Upper lobe of left lung (tissue), 6 donors: ENCODE results near the gene GOLPH3. TPM values are rescaled to one million over a fixed set of nuclear protein-coding genes. Genes with fewer than 3 reads are reported as not detected.

ENCODE experiments used
- ATAC-seq, 2 donors: fragments of 200-7000 bp; cut with Tn5 transposase; one replicate each; pipeline ENCODE4 v1.9.1; 2022; ENCODE audit warnings: mild to moderate bottlenecking in 2 of 2, moderate library complexity in 2 of 2; ENCODE audit not compliant: low FRiP score in 2 of 2
- DNase-seq, 2 donors: peaks; one replicate each; pipeline ENCODE4 v3.0.0-alpha.2; 2019 to 2020
- H3K27ac ChIP-seq, 4 donors: fragments of 200-600 bp; sonication (generic); one replicate each; pipeline ENCODE4 v1.5.1; 2016 to 2019
- H3K27me3 ChIP-seq, 4 donors: fragments of 200-600 bp; sonication (generic); one replicate each; pipeline ENCODE4 v1.5.1; 2017 to 2019
- H3K36me3 ChIP-seq, 4 donors: fragments of 200-600 bp; sonication (generic); one replicate each; pipeline ENCODE4 v1.5.1; 2016 to 2019
- H3K4me1 ChIP-seq, 4 donors: fragments of 200-600 bp; sonication (generic); one replicate each; pipeline ENCODE4 v1.5.1; 2018 to 2019
- H3K4me3 ChIP-seq, 4 donors: fragments of 200-600 bp; sonication (generic); one replicate each; pipeline ENCODE4 v1.5.1; 2017 to 2019; ENCODE audit warnings: mild to moderate bottlenecking in 2 of 4, moderate library complexity in 1 of 4
- H3K9me3 ChIP-seq, 4 donors: fragments of 200-600 bp; sonication (generic); one replicate each; pipeline ENCODE4 v1.5.1; 2018 to 2019
- EP300 ChIP-seq, 4 donors: sonication (generic); formaldehyde crosslinking; IDR thresholded peaks; one replicate each; pipeline ENCODE4 v1.5.1; 2017; ENCODE audit warnings: antibody characterized with exemption in 4 of 4, control low read depth in 2 of 4
- POLR2A ChIP-seq, 4 donors: fragments of 450-650 bp; IDR thresholded peaks; one replicate each; pipeline ENCODE4 v1.5.1; 2016 to 2017; ENCODE audit warnings: antibody characterized with exemption in 4 of 4, mild to moderate bottlenecking in 2 of 4
- POLR2AphosphoS5 ChIP-seq, 2 donors: sonication (generic); formaldehyde crosslinking; IDR thresholded peaks; one replicate each; pipeline ENCODE4 v1.5.1; 2017; ENCODE audit warnings: antibody characterized with exemption in 2 of 2
- WGBS, 2 donors: methylation state at CpG; one replicate each; pipeline ENCODE4 v1.1.5; 2017 to 2018; 5-methylcytosine and 5-hydroxymethylcytosine counted together
- total RNA-seq, 6 donors: library from RNA; depleted of rRNA in 4 of 6; stranded (reverse); fragments of >200 nt in 4 of 6; gene quantifications; one replicate each; pipeline versions ENCODE4 v1.1.0 to v1.2.1, GENCODE V29; 2016 to 2021
- TF ChIP-seq, protein P1 (sequence below), 6 experiments: fragments of 450-650 bp in 4 of 6; fragments of 200-600 bp in 2 of 6; sonication (generic) in 2 of 6; IDR thresholded peaks; one replicate each; pipeline ENCODE4 v1.5.1; 2016 to 2019; ENCODE audit warnings: antibody characterized with exemption in 6 of 6
- donor health status: DM: no; HTN: no; CAD: no; lungs with moderate emphysema.
- donor health status: DM: no; HTN: yes; CAD: no; lungs with severe emphysema.

GOLPH3 gene
- total RNA-seq, 6 donors from 2014 or later: 90.1 to 127 (median 123) TPM

DNA sequence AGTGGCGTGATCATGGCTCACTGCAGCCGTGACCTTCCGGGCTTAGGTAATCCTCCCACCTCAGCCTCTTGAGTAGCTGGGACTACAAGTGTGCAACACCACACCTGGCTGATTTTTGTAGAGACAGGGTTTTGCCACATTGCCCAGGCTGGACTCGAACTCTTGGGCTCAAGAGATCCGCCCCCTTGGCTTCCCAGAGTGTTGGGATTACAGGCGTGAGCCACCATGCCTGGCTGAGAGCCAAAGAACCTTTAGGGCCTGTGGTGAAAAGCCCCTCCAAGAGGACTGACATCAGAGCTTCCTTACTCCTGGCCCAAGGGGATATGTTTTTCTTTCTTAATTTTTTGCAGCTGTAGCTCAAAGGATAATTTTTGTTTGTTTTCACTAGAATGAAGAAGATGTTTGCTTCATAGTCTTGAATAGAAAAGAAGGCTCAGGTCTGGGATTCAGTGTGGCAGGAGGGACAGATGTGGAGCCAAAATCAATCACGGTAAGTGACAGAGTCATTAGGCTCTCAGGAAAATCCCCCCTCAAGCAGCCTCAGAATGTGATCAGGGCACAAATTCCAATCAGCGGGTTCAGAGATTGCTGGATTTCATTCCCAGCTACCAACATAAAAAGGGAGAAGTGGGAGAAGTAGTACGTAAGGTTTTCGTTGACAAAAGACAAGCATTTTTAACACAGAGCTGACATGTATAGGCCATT lies 77.1 kb downstream of the GOLPH3 start:
- H3K36me3 ChIP-seq: peaks cover 0 to 50% (median 13%) of the 10 kb centered on the region in 4 donors
- TF ChIP-seq, protein P1, sequence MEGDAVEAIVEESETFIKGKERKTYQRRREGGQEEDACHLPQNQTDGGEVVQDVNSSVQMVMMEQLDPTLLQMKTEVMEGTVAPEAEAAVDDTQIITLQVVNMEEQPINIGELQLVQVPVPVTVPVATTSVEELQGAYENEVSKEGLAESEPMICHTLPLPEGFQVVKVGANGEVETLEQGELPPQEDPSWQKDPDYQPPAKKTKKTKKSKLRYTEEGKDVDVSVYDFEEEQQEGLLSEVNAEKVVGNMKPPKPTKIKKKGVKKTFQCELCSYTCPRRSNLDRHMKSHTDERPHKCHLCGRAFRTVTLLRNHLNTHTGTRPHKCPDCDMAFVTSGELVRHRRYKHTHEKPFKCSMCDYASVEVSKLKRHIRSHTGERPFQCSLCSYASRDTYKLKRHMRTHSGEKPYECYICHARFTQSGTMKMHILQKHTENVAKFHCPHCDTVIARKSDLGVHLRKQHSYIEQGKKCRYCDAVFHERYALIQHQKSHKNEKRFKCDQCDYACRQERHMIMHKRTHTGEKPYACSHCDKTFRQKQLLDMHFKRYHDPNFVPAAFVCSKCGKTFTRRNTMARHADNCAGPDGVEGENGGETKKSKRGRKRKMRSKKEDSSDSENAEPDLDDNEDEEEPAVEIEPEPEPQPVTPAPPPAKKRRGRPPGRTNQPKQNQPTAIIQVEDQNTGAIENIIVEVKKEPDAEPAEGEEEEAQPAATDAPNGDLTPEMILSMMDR (IDR thresholded peaks at IDR 0.05): no peak
- TF ChIP-seq POLR2AphosphoS5 (IDR thresholded peaks at IDR 0.05) (no peak), POLR2A (IDR thresholded peaks at IDR 0.05) (no peak), EP300 (IDR thresholded peaks at IDR 0.05) (no peak)
- no peak overlapping the region for H3K4me3 ChIP-seq
- no peaks in the 10 kb centered on the region for H3K9me3 ChIP-seq
- ATAC-seq: no peak
- DNase-seq: no peak
- peaks cover 0 to 28% (median 4%) of the 10 kb centered on the region in 4 donors for H3K4me1 ChIP-seq
- 93 to 96% methylated on average over 9 to 10 of the region's 10 CpGs for WGBS, 2 donors
- H3K27ac ChIP-seq: peak overlapping the region in 2 of 4 donors; percentile 59 to 74
- H3K27me3 ChIP-seq: no peaks in the 10 kb centered on the region

DNA sequence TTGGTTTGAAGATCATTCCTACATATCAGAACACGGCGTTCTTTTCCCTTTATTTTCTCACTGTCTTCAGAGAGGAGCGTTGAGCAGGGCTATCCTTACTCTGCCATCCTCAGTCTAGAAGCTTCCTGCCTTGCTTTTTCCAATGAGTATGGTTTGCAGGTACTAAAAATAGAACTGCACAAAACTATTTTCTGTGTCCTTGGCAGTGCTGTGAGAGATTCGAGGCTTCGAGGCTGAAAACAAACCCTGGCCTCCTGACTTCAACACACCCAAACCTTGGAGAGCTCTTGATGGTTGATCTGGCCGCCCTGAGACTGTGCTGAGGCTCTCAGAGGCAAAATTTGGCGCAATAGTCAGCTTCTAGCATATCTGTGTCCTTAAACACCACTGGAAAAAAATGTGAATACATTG lies 78.9 kb downstream of the GOLPH3 start:
- peak; percentile 38 to 42 for ATAC-seq
- H3K27ac ChIP-seq: peak overlapping the region; percentile 34 to 72 (median 45)

DNA sequence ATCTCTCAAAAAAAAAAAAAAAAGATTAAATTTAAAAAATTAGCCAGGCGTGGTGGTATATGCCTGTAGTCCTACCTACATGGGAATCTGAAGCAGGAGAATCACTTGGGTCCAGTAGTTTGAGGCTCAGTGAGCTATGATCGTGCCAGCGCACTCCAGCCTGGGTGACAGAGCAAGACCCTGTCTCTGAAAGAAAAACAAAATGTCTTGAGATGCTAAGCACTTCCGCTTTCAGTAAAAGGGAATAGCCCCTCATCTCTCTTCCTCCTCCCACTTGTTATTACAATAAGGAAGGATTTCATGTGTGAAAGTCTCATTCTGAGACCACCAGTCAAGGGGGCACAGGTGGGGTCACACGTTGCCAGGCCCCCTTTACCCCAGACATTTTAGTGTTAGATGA lies 79.4 kb downstream of the GOLPH3 start:
- DNase-seq: no peak
- H3K4me3 ChIP-seq: no peak overlapping the region
- no peaks in the 10 kb centered on the region for H3K9me3 ChIP-seq
- H3K4me1 ChIP-seq: peaks cover 0 to 22% (median 0%) of the 10 kb centered on the region in 4 donors
- H3K27ac ChIP-seq: peak overlapping the region; percentile 34 to 72 (median 45)
- no peaks in the 10 kb centered on the region for H3K27me3 ChIP-seq
- peaks cover 0 to 42% (median 10%) of the 10 kb centered on the region in 4 donors for H3K36me3 ChIP-seq
- 90% methylated on average over 5 of the region's 5 CpGs for WGBS, 2 donors
- TF ChIP-seq POLR2AphosphoS5 (IDR thresholded peaks at IDR 0.05) (no peak), POLR2A (IDR thresholded peaks at IDR 0.05) (no peak), EP300 (IDR thresholded peaks at IDR 0.05) (no peak)
- TF ChIP-seq, protein P1 (IDR thresholded peaks at IDR 0.05): no peak
- ATAC-seq: no peak

More for the DNA sequence above, 78.9 kb downstream of the GOLPH3 start:
- H3K36me3 ChIP-seq: peaks cover 0 to 42% (median 8%) of the 10 kb centered on the region in 4 donors
- H3K27me3 ChIP-seq: no peaks in the 10 kb centered on the region
- no peak overlapping the region for H3K4me3 ChIP-seq
- peaks cover 0 to 23% (median under 1%) of the 10 kb centered on the region in 4 donors for H3K4me1 ChIP-seq
- TF ChIP-seq POLR2AphosphoS5 (IDR thresholded peaks at IDR 0.05): peak in 1 of 2 donors; percentile 6
- TF ChIP-seq EP300 (IDR thresholded peaks at IDR 0.05): no peak
- peak in 1 of 2 donors; percentile 57 for DNase-seq
- 50 to 53% methylated on average over 7 of the region's 7 CpGs for WGBS, 2 donors
- H3K9me3 ChIP-seq: no peaks in the 10 kb centered on the region

DNA sequence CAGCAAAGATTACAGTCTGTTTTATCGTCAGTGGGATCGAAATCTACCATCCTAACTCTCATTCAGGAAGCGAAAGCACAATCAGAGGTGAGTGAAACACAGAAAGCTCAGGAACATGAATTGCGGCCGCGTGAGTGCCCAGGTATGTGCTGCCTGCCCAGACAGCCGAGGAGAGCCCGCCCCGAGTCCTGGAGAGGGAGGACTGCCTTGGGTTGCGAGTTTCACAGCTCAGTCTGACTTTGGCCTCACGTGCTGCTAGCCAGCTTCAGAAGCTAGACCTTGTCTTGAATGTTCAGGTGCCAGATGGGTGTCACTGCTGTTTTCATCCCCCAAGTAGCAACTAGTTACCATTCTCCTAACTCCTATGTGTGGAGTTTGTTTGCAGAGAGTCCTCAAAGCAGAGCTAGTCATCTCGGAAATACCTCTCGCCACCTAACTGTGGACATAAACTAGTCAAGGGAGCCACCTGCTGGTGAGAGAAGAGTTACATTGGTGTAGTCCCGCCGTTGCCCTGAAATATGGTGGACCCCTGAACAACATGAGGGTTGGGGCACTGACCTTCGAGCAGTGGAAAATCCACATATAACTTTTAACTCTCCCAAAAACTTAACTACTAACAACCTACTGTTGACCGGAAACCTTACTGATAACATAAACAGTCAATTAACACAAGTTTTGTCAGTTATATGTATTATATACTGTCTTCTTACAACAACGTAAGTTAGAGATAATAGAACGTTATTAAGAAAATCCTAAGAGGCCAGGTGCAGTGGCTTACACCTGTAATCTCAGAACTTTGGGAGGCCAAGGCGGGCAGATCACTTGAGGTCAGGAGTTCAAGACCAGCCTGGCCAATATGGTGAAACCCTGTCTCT lies 80.9 kb downstream of the GOLPH3 start:
- peak overlapping the region in 1 of 4 donors; percentile 18 for H3K27ac ChIP-seq
- TF ChIP-seq, protein P1 (IDR thresholded peaks at IDR 0.05): peak; percentile 58 to 81 (median 70)
- no peak for TF ChIP-seq POLR2AphosphoS5 (IDR thresholded peaks at IDR 0.05)
- 57 to 74% methylated on average over 17 to 20 of the region's 20 CpGs for WGBS, 2 donors
- no peak overlapping the region for H3K4me3 ChIP-seq
- H3K4me1 ChIP-seq: peaks cover 0 to 15% (median 0%) of the 10 kb centered on the region in 4 donors
- ATAC-seq: peak; percentile 47 to 84
- no peaks in the 10 kb centered on the region for H3K9me3 ChIP-seq
- peaks cover 0 to 42% (median 18%) of the 10 kb centered on the region in 4 donors for H3K36me3 ChIP-seq
- DNase-seq: peak; percentile 61 to 68
- H3K27me3 ChIP-seq: no peaks in the 10 kb centered on the region

DNA sequence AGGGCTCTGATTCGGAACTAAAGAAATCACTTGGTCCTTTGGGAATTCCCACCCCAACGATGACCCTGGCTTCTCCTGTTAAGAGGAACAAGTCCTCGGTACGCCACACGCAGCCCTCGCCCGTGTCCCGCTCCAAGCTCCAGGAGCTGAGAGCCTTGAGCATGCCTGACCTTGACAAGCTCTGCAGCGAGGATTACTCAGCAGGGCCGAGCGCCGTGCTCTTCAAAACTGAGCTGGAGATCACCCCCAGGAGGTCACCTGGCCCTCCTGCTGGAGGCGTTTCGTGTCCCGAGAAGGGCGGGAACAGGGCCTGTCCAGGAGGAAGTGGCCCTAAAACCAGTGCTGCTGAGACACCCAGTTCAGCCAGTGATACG lies 83.4 kb downstream of the GOLPH3 start:
- DNase-seq (peak in 1 of 2 donors; percentile 69), ATAC-seq (no peak)
- no peak overlapping the region for H3K4me3 ChIP-seq
- no peak for TF ChIP-seq POLR2AphosphoS5 (IDR thresholded peaks at IDR 0.05)
- no peak for TF ChIP-seq POLR2A (IDR thresholded peaks at IDR 0.05)
- TF ChIP-seq, protein P1 (IDR thresholded peaks at IDR 0.05): no peak
- TF ChIP-seq EP300 (IDR thresholded peaks at IDR 0.05): no peak
- no peak overlapping the region for H3K27ac ChIP-seq
- WGBS, 2 donors: 92 to 93% methylated on average over 17 of the region's 17 CpGs
- peaks cover 0 to 15% (median 0%) of the 10 kb centered on the region in 4 donors for H3K4me1 ChIP-seq
- H3K27me3 ChIP-seq: no peaks in the 10 kb centered on the region
- H3K36me3 ChIP-seq: peaks cover 0 to 55% (median 31%) of the 10 kb centered on the region in 4 donors
- H3K9me3 ChIP-seq: no peaks in the 10 kb centered on the region
